Measurements from ENCODE around the gene CNN2.
A peak's percentile ranks its signal among the peaks of the same experiment; 100 is the strongest.

Gene CNN2

DNA sequence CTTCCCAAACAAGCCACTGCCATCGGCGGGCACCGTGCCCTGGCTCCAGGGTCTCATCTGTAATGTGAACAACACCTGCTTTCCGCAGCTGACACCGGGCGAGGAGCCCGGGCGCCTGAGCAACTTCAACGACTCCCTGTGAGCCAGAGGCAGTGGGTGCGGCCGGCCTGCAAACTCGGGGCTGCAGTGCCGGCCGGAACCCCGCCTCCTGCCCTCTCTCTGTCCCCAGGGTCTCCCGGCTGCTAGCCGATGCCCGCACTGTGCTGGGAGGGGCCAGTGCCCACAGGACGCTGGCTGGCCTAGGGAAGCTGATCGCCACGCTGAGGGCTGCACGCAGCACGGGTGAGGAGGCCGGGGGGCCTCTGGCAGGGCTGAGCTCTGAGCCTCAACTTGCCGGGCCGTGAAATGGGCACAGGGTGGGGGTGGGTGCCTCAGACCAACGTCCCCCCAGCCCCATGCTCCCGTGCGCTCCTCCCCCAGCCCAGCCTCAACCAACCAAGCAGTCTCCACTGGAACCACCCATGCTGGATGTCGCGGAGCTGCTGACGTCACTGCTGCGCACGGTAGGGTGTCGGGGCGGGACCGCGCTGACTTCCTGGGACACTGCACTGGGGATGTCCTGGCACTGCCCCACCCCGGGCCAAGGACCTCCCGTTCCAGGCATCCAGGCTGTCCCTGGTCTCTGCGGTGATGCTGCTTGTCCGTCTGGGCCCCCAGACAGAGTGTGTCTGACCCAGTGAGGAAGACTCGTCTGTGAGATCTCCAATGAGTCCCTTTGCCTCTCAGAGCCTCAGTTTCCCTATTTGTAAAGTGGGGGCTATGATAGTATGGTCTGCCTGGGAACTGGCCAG lies 15.7 kb downstream of the CNN2 start:
- Histone ChIP-seq H3K9me3 (no peaks in the 10 kb centered on the region), H3K36me3 (peaks cover 78% of the 10 kb centered on the region), H3K4me3 (ENCODE audit: low read depth in 1 of 2, low read length in 1 of 2) (peak overlapping the region; percentile 82 to 98), H3K4me1 (ENCODE audit: control insufficient read depth in 1 of 2, insufficient read depth in 1 of 2, low read depth in 1 of 2, low read length in 1 of 2) (peaks cover 42 to 49% of the 10 kb centered on the region in 2 experiments), H3K27ac (peak overlapping the region; percentile 100), H3K27me3 (no peaks in the 10 kb centered on the region)
- TF ChIP-seq, protein P1, sequence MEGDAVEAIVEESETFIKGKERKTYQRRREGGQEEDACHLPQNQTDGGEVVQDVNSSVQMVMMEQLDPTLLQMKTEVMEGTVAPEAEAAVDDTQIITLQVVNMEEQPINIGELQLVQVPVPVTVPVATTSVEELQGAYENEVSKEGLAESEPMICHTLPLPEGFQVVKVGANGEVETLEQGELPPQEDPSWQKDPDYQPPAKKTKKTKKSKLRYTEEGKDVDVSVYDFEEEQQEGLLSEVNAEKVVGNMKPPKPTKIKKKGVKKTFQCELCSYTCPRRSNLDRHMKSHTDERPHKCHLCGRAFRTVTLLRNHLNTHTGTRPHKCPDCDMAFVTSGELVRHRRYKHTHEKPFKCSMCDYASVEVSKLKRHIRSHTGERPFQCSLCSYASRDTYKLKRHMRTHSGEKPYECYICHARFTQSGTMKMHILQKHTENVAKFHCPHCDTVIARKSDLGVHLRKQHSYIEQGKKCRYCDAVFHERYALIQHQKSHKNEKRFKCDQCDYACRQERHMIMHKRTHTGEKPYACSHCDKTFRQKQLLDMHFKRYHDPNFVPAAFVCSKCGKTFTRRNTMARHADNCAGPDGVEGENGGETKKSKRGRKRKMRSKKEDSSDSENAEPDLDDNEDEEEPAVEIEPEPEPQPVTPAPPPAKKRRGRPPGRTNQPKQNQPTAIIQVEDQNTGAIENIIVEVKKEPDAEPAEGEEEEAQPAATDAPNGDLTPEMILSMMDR (IDR thresholded peaks at IDR 0.05), result no peak

DNA sequence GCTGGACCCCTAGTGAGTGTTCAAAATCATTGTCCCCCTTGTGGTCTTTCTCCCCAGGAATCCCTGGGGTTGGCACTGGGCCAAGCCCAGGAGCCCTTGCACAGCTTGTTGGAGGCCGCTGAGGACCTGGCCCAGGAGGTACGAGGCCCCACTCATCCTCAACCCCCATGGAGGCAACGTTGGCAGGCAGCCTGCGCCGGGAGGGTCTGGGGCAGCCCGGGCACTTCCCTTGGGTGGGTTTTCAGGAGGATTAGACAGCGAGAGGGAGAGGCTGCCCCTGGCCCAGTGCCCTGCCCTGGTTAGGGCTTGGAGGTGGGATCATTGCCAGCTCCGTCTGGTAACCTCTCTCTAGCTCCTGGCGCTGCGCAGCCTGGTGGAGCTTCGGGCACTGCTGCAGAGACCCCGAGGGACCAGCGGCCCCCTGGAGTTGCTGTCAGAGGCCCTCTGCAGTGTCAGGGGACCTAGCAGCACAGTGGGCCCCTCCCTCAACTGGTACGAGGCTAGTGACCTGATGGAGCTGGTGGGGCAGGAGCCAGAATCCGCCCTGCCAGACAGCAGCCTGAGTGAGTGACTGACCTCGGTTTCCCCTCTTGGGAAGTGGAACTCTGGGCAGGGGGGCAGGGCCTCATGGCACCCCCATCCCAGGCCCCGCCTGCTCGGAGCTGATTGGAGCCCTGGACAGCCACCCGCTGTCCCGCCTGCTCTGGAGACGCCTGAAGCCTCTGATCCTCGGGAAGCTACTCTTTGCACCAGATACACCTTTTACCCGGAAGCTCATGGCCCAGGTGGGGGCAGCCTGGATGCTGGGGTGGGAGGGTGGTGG lies 16.5 kb downstream of the CNN2 start:
- peak overlapping the region; percentile 23 for H3K27ac ChIP-seq
- no peaks in the 10 kb centered on the region for H3K27me3 ChIP-seq
- H3K4me3 ChIP-seq (ENCODE audit: low read depth in 1 of 2, low read length in 1 of 2), result no peak overlapping the region
- peaks cover 80% of the 10 kb centered on the region for H3K36me3 ChIP-seq
- TF ChIP-seq, protein P1 (IDR thresholded peaks at IDR 0.05), result no peak
- no peaks in the 10 kb centered on the region for H3K9me3 ChIP-seq
- H3K4me1 ChIP-seq (ENCODE audit: control insufficient read depth in 1 of 2, insufficient read depth in 1 of 2, low read depth in 1 of 2, low read length in 1 of 2), result peaks cover 34 to 41% of the 10 kb centered on the region in 2 experiments

DNA sequence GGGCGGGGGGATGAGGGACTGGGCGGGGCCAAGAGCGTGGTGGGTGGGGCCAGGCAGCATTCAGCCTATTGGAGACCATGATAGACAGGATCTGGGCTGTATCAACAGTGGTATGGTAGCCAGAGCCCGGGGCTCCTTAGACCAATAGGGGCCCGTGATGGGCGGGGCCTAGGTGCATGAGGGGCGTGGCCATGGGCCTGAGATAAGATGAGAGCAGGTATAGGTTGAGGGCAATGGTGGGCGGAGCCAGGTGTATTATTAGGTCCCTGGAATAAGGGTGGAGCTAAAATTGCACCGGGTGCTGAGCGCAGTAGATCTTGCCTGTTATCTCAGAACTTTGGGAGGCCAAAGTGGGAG lies 18.8 kb downstream of the CNN2 start:
- Histone ChIP-seq H3K4me3 (ENCODE audit: low read depth in 1 of 2, low read length in 1 of 2) (no peak overlapping the region), H3K27ac (peak overlapping the region; percentile 10), H3K9me3 (no peaks in the 10 kb centered on the region), H3K4me1 (ENCODE audit: control insufficient read depth in 1 of 2, insufficient read depth in 1 of 2, low read depth in 1 of 2, low read length in 1 of 2) (peaks cover 15 to 19% of the 10 kb centered on the region in 2 experiments), H3K36me3 (peaks cover 82% of the 10 kb centered on the region), H3K27me3 (no peaks in the 10 kb centered on the region)
- TF ChIP-seq, protein P1 (IDR thresholded peaks at IDR 0.05), result no peak

DNA sequence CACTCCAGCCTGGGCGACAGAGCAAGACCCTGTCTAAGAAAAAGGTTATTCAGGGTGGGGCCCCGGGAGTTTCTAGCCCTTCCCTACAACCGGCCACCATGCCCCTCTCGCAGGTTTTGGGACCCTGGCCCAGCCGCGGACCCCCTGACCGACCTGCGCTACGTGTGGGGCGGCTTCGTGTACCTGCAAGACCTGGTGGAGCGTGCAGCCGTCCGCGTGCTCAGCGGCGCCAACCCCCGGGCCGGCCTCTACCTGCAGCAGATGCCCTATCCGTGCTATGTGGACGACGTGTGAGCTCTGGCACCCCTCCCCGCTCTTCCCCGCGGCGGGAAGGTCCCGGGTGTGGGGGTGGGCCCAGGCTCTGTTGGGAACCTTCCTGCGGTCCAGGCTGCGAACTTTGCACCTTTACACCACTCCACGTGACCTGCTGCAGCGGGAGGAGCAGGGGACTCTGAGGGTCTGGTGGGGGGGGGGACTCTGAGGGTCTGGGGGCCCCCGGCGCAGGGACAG lies 19.8 kb downstream of the CNN2 start:
- TF ChIP-seq, protein P1 (IDR thresholded peaks at IDR 0.05), result no peak
- Histone ChIP-seq H3K9me3 (no peaks in the 10 kb centered on the region), H3K4me1 (ENCODE audit: control insufficient read depth in 1 of 2, insufficient read depth in 1 of 2, low read depth in 1 of 2, low read length in 1 of 2) (peaks cover 9% of the 10 kb centered on the region in 2 experiments), H3K4me3 (ENCODE audit: low read depth in 1 of 2, low read length in 1 of 2) (no peak overlapping the region), H3K36me3 (peaks cover 89% of the 10 kb centered on the region), H3K27ac (no peak overlapping the region), H3K27me3 (no peaks in the 10 kb centered on the region)

DNA sequence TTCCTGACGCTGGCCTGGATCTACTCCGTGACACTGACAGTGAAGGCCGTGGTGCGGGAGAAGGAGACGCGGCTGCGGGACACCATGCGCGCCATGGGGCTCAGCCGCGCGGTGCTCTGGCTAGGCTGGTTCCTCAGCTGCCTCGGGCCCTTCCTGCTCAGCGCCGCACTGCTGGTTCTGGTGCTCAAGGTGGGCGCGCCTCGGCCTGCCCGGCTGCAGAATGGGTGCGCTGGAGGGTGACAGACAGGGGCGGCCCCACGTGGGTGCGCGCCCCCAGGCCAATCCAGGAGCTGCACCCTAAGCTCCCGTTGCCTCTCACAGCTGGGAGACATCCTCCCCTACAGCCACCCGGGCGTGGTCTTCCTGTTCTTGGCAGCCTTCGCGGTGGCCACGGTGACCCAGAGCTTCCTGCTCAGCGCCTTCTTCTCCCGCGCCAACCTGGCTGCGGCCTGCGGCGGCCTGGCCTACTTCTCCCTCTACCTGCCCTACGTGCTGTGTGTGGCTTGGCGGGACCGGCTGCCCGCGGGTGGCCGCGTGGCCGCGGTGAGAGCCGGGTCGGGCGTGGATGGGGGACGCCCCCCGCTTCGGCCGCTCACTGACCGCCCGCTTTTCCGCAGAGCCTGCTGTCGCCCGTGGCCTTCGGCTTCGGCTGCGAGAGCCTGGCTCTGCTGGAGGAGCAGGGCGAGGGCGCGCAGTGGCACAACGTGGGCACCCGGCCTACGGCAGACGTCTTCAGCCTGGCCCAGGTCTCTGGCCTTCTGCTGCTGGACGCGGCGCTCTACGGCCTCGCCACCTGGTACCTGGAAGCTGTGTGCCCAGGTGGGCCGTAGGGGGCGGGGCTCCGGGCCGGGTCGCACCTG lies 20.7 kb downstream of the CNN2 start:
- H3K9me3 ChIP-seq, result no peaks in the 10 kb centered on the region
- H3K27ac ChIP-seq, result no peak overlapping the region
- no peaks in the 10 kb centered on the region for H3K27me3 ChIP-seq
- H3K36me3 ChIP-seq, result peaks cover 89% of the 10 kb centered on the region
- H3K4me1 ChIP-seq (ENCODE audit: control insufficient read depth in 1 of 2, insufficient read depth in 1 of 2, low read depth in 1 of 2, low read length in 1 of 2), result peaks cover 0 to under 1% of the 10 kb centered on the region in 2 experiments
- TF ChIP-seq, protein P1 (IDR thresholded peaks at IDR 0.05), result no peak
- H3K4me3 ChIP-seq (ENCODE audit: low read depth in 1 of 2, low read length in 1 of 2), result no peak overlapping the region

All from neutrophil (primary cell).